HepG2 (cell line): Measurements from ENCODE around the gene SPCS1. TPM values are rescaled to one million over a fixed set of nuclear protein-coding genes. Genes with fewer than 3 reads are reported as not detected.

Experiments
- ARID4A ChIP-seq: sonication (generic); formaldehyde crosslinking; IDR thresholded peaks from 2 replicates; pipeline ENCODE4 v1.5.0; 2020; ENCODE audit warnings: mild to moderate bottlenecking, missing genetic modification reagents, borderline replicate concordance
- ASH2L ChIP-seq: fragments of 300-600, 200-600 bp; sonication (generic); IDR thresholded peaks from 2 replicates; pipeline ENCODE4 v1.7.0; 2017; ENCODE audit warnings: low read depth, mild to moderate bottlenecking, moderate library complexity, mixed read lengths, low read length; ENCODE audit not compliant: insufficient read length
- ATF4 ChIP-seq, 2 experiments: fragments of 450-650 bp in 1 of 2; sonication (generic) in 1 of 2; formaldehyde crosslinking; IDR thresholded peaks; 2 replicates each; pipeline versions ENCODE4 v1.5.0 to v1.8.0; 2020 to 2022; ENCODE audit warnings: mild to moderate bottlenecking in 1 of 2, missing genetic modification reagents in 1 of 2
- FOXP4 ChIP-seq: sonication (generic); formaldehyde crosslinking; IDR thresholded peaks from 2 replicates; pipeline ENCODE4 v1.4.0; 2020; ENCODE audit warnings: missing genetic modification reagents
- HMGXB3 ChIP-seq: sonication (generic); formaldehyde crosslinking; IDR thresholded peaks from 2 replicates; pipeline ENCODE4 v1.4.0; 2020; ENCODE audit warnings: missing genetic modification reagents, borderline replicate concordance
- JARID2 ChIP-seq: sonication (generic); formaldehyde crosslinking; IDR thresholded peaks from 2 replicates; pipeline ENCODE4 v1.8.1; 2023; ENCODE audit warnings: missing genetic modification reagents, inconsistent platforms; ENCODE audit not compliant: insufficient replicate concordance
- MIXL1 ChIP-seq: IDR thresholded peaks from 2 replicates; pipeline ENCODE4 v1.6.1; 2016
- SAP130 ChIP-seq: IDR thresholded peaks from 2 replicates; pipeline ENCODE4 v1.6.1; 2016; ENCODE audit warnings: low read depth
- SIN3A ChIP-seq: IDR thresholded peaks from 2 replicates; pipeline ENCODE4 v1.6.1; 2011; ENCODE audit warnings: low read depth, mild to moderate bottlenecking, control low read depth, low read length, borderline replicate concordance
- SP5 ChIP-seq: IDR thresholded peaks from 2 replicates; pipeline ENCODE4 v1.6.1; 2016; ENCODE audit warnings: low read depth, borderline replicate concordance
- THAP11 ChIP-seq: IDR thresholded peaks from 2 replicates; pipeline ENCODE4 v1.6.1; 2016; ENCODE audit warnings: missing biosample characterization, missing genetic modification reagents
- ZFP36 ChIP-seq: fragments of 150-350 bp; IDR thresholded peaks from 2 replicates; pipeline ENCODE4 v1.6.1; 2018; ENCODE audit warnings: borderline replicate concordance, low read length, low read depth; ENCODE audit not compliant: partially characterized antibody
- ZNF124 ChIP-seq: sonication (generic); formaldehyde crosslinking; IDR thresholded peaks from 2 replicates; pipeline ENCODE4 v1.4.0; 2020; ENCODE audit warnings: missing genetic modification reagents
- ZNF18 ChIP-seq: sonication (generic); formaldehyde crosslinking; IDR thresholded peaks from 2 replicates; pipeline ENCODE4 v1.8.0; 2022; ENCODE audit warnings: mild to moderate bottlenecking, missing genetic modification reagents; ENCODE audit not compliant: insufficient replicate concordance
- ZNF510 ChIP-seq: sonication (generic); formaldehyde crosslinking; IDR thresholded peaks from 2 replicates; pipeline ENCODE4 v1.4.0; 2020; ENCODE audit warnings: low read depth, mild to moderate bottlenecking, missing genetic modification reagents
- polyA plus RNA-seq, 8 experiments: library from polyadenylated mRNA; depleted of rRNA in 3 of 8; stranded (reverse) in 7 of 8; unstranded in 1 of 8; fragments of >200 nt; fragmentation: Illumina TruSeq in 4 of 8; extraction: Trizol in 4 of 8; gene quantifications; 2 replicates each; pipeline versions ENCODE4 v1.2.1 to v1.2.3, GENCODE V29; 2011 to 2016; ENCODE audit warnings: low read depth in 4 of 8, missing spikeins in 1 of 8, mixed read lengths in 1 of 8; ENCODE audit not compliant: insufficient read depth in 1 of 8
- total RNA-seq, 5 experiments: library from RNA; depleted of rRNA; stranded (reverse); fragments of >200 nt; fragmentation: Illumina TruSeq; extraction: Trizol; gene quantifications; 2 replicates each; pipeline ENCODE4 v1.2.3, GENCODE V29; 2016; ENCODE audit warnings: low read depth in 1 of 5

Gene SPCS1
- total and polyA plus RNA-seq, 2 of the 13 experiments (the other 11 are each of a cell fraction or from before 2014, with no cell fraction given) = 84.6 to 120 TPM

- TF ChIP-seq THAP11 (peak; percentile 43), SIN3A (0 out of 2 replicates have a peak, but pooled peaks have one; percentile 42), ZNF18 (CRISPR knock-in tag) (no peak), MIXL1 (CRISPR knock-in tag) (peak; percentile 92), ZFP36 (no peak), HMGXB3 (CRISPR knock-in tag) (no peak), ZNF124 (CRISPR knock-in tag) (no peak), ATF4 (CRISPR knock-in tag; IDR thresholded peaks at IDR 0.05) (no peak), ARID4A (peak; percentile 81; the same call in 1 of the 2 replicates), SAP130 (CRISPR knock-in tag) (peak; percentile 92), FOXP4 (CRISPR knock-in tag) (peak; percentile 57; the same call in 1 of the 2 replicates), JARID2 (no peak), ZNF510 (CRISPR knock-in tag) (no peak), ASH2L (peak; percentile 25), SP5 (CRISPR knock-in tag) (no peak)
These were observed 23.9 kb upstream of the SPCS1 start (continued) for GRCh38 chr3:52682016-52682415.
